H1 (cell line): ENCODE results near the gene OSBPL2. TPM values are rescaled to one million over a fixed set of nuclear protein-coding genes. Genes with fewer than 3 reads are reported as not detected.

Source experiments
- CHD1 ChIP-seq: IDR thresholded peaks from 2 replicates; pipeline ENCODE4 v1.6.1; 2012; ENCODE audit warnings: low read depth, low read length, improper control_type of control experiment
- CREB1 ChIP-seq: IDR thresholded peaks from 2 replicates; pipeline ENCODE4 v1.6.1; 2012; ENCODE audit warnings: inconsistent platforms
- POLR2AphosphoS5 ChIP-seq: IDR thresholded peaks from 2 replicates; pipeline ENCODE4 v1.6.1; 2011; ENCODE audit warnings: low read depth, low read length
- SUZ12 ChIP-seq: fragments of 200-600 bp; sonication (generic); IDR thresholded peaks from 2 replicates; pipeline ENCODE4 v1.6.1; 2012; ENCODE audit warnings: mild to moderate bottlenecking, inconsistent platforms, low read length, moderate library complexity, mixed read lengths
- ZNF274 ChIP-seq: IDR thresholded peaks from 2 replicates; pipeline ENCODE4 v1.7.0; 2012; ENCODE audit warnings: low read length, borderline replicate concordance; ENCODE audit errors: extremely low read depth
- polyA plus RNA-seq, 7 experiments: library from polyadenylated mRNA; depleted of rRNA in 3 of 7; stranded (reverse) in 5 of 7; unstranded in 2 of 7; fragments of >200 nt in 5 of 7; fragments of 200-250 nt in 2 of 7; gene quantifications; 1 replicate in 5 of 7; 2 replicates in 1 of 7; 4 replicates in 1 of 7; pipeline versions ENCODE4 v1.2.1 to v1.2.3, GENCODE V29; 2011 to 2013; ENCODE audit warnings: missing spikeins in 2 of 7, mixed read lengths in 2 of 7
- total RNA-seq: library from RNA; stranded (reverse); fragmentation: NEBNext Ultra II Directional; extraction: Animal tissue kit (Norgen Biotek cat#: 25700); gene quantifications from 2 replicates; pipeline ENCODE4 v1.2.1, GENCODE V29; 2021

Gene OSBPL2
- total and polyA plus RNA-seq, 2 of the 8 experiments (the other 6 are each of a cell fraction or from before 2014, with no cell fraction given), result 11.7 to 42.4 TPM

GRCh38 chr20:62220666-62221568 lies 17.4 kb upstream of the OSBPL2 start (continued):
- no peak for TF ChIP-seq CHD1
- TF ChIP-seq ZNF274, result no peak
- TF ChIP-seq CREB1, result peak; percentile 42
- TF ChIP-seq POLR2AphosphoS5, result no peak
- TF ChIP-seq SUZ12, result peak; percentile 49; the same call in 1 of the 2 replicates
- TF ChIP-seq, all 59 proteins: peak for 4
